Smooth muscle cell (in vitro differentiated cells): ENCODE data around the gene PPFIA2. TPM values are rescaled to one million over a fixed set of nuclear protein-coding genes. Genes with fewer than 3 reads are reported as not detected.

Experiments used
- DNase-seq: peaks from one replicate; lab custom pipeline; 2025; ENCODE audit not compliant: unreplicated experiment; lab: John Stamatoyannopoulos, UW
- H2AFZ ChIP-seq: fragments of 200-600 bp; sonication (generic); 2 replicates; pipeline ENCODE4 v1.6.0; 2016; ENCODE audit warnings: antibody characterized with exemption, low read depth, mild to moderate bottlenecking
- H3F3A ChIP-seq: fragments of 200-600 bp; sonication (generic); 2 replicates; pipeline ENCODE4 v1.6.0; 2017; ENCODE audit warnings: antibody characterized with exemption, low read depth
- H3K27ac ChIP-seq: fragments of 200-600 bp; sonication (generic); 2 replicates; pipeline ENCODE4 v1.5.1; 2016; ENCODE audit warnings: low read depth, mild to moderate bottlenecking
- H3K27me3 ChIP-seq: fragments of 200-600 bp; sonication (generic); 2 replicates; pipeline ENCODE4 v1.6.1; 2016; ENCODE audit warnings: low read depth, mild to moderate bottlenecking
- H3K36me3 ChIP-seq: fragments of 200-600 bp; sonication (generic); 2 replicates; pipeline ENCODE4 v1.5.1; 2016; ENCODE audit warnings: low read depth
- H3K4me1 ChIP-seq: fragments of 200-600 bp; sonication (generic); 2 replicates; pipeline ENCODE4 v1.5.1; 2016; ENCODE audit warnings: low read depth
- H3K4me2 ChIP-seq: fragments of 200-600 bp; sonication (generic); 2 replicates; pipeline ENCODE4 v1.6.0; 2016; ENCODE audit warnings: mild to moderate bottlenecking
- H3K4me3 ChIP-seq: fragments of 200-600 bp; sonication (generic); 2 replicates; pipeline ENCODE4 v1.5.1; 2016; ENCODE audit warnings: mild to moderate bottlenecking
- H3K79me2 ChIP-seq: fragments of 200-600 bp; sonication (generic); 2 replicates; pipeline ENCODE4 v1.6.0; 2016; ENCODE audit warnings: low read depth, mild to moderate bottlenecking
- H3K9ac ChIP-seq: fragments of 200-600 bp; sonication (generic); 2 replicates; pipeline ENCODE4 v1.6.0; 2016; ENCODE audit warnings: low read depth
- H3K9me3 ChIP-seq: fragments of 200-600 bp; sonication (generic); replicated peaks from 2 replicates; pipeline ENCODE4 v1.5.1; 2016; ENCODE audit warnings: low read depth
- H4K20me1 ChIP-seq: fragments of 200-600 bp; sonication (generic); 2 replicates; pipeline ENCODE4 v1.6.0; 2016; ENCODE audit warnings: low read depth
- WGBS: methylation state at CpG from one replicate; pipeline ENCODE4 v1.1.7; 2016; ENCODE audit warnings: low lambda C conversion rate; 5-methylcytosine and 5-hydroxymethylcytosine counted together
- polyA plus RNA-seq: library from polyadenylated mRNA; unstranded; fragments of >200 nt; fragmentation: Nextera tagmentation; extraction: Ambion mirVana; gene quantifications from 2 replicates; pipeline ENCODE4 v1.2.1, GENCODE V29; 2016
- total RNA-seq: library from RNA; depleted of rRNA; stranded (reverse); fragments of >200 nt; gene quantifications from 2 replicates; pipeline ENCODE4 v1.2.3, GENCODE V29; 2014
- TF ChIP-seq, protein P1 (sequence below): fragments of 200-600 bp; sonication (generic); IDR thresholded peaks from 2 replicates; pipeline ENCODE4 v1.5.1; 2017; ENCODE audit warnings: borderline replicate concordance, mild to moderate bottlenecking, antibody characterized with exemption; ENCODE audit not compliant: insufficient read depth, poor library complexity, severe bottlenecking

PPFIA2 gene
- total and polyA plus RNA-seq, 2 experiments from 2014 or later, result not detected

DNA sequence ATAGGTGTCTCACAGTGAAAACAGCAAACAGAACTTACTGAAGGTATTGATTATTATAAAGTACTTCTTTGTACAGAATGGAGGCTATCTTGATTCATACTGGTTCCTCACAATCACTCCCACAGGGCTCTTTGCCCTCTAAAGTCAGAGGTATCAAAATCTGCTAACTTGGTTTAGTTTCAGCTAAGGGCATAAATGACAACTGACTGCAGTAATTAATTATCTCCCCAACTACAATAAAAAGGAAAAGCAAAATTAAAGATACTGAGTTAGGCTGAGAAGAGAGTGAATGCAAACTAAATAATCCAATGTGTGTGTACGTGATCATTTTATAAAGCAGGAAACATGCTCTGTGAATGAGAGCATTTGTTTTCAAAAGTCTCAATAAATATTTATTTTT, 342.6 kb downstream of the PPFIA2 start:
- H3K79me2 ChIP-seq, result no peaks in the 10 kb centered on the region
- H3K4me3 ChIP-seq, result no peak overlapping the region
- H3F3A ChIP-seq, result no peaks in the 10 kb centered on the region
- no peaks in the 10 kb centered on the region for H3K9me3 ChIP-seq
- WGBS, result 92% methylated on average over 1 of the region's 1 CpG
- no peaks in the 10 kb centered on the region for H4K20me1 ChIP-seq
- H3K36me3 ChIP-seq, result no peaks in the 10 kb centered on the region
- no peak for DNase-seq
- H3K4me1 ChIP-seq, result no peaks in the 10 kb centered on the region
- H3K27ac ChIP-seq, result no peak overlapping the region
- no peak overlapping the region for H3K4me2 ChIP-seq
- TF ChIP-seq, protein P1, sequence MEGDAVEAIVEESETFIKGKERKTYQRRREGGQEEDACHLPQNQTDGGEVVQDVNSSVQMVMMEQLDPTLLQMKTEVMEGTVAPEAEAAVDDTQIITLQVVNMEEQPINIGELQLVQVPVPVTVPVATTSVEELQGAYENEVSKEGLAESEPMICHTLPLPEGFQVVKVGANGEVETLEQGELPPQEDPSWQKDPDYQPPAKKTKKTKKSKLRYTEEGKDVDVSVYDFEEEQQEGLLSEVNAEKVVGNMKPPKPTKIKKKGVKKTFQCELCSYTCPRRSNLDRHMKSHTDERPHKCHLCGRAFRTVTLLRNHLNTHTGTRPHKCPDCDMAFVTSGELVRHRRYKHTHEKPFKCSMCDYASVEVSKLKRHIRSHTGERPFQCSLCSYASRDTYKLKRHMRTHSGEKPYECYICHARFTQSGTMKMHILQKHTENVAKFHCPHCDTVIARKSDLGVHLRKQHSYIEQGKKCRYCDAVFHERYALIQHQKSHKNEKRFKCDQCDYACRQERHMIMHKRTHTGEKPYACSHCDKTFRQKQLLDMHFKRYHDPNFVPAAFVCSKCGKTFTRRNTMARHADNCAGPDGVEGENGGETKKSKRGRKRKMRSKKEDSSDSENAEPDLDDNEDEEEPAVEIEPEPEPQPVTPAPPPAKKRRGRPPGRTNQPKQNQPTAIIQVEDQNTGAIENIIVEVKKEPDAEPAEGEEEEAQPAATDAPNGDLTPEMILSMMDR, result no peak
- H3K9ac ChIP-seq, result no peak overlapping the region
- peaks cover 7% of the 10 kb centered on the region for H3K27me3 ChIP-seq
- H2AFZ ChIP-seq, result no peak overlapping the region

GRCh38 chr12:81414441-81414840, 344.7 kb downstream of the PPFIA2 start:
- H3K79me2 ChIP-seq, result no peaks in the 10 kb centered on the region
- no peaks in the 10 kb centered on the region for H3F3A ChIP-seq
- DNase-seq, result no peak
- H3K27ac ChIP-seq, result no peak overlapping the region
- H3K4me1 ChIP-seq, result no peaks in the 10 kb centered on the region
- H3K9ac ChIP-seq, result no peak overlapping the region
- H3K4me3 ChIP-seq, result no peak overlapping the region
- no peaks in the 10 kb centered on the region for H3K36me3 ChIP-seq
- H3K27me3 ChIP-seq, result peaks cover 7% of the 10 kb centered on the region
- H2AFZ ChIP-seq, result no peak overlapping the region
- H4K20me1 ChIP-seq, result no peaks in the 10 kb centered on the region
- H3K4me2 ChIP-seq, result no peak overlapping the region
- no peaks in the 10 kb centered on the region for H3K9me3 ChIP-seq
- TF ChIP-seq, protein P1, result no peak

DNA sequence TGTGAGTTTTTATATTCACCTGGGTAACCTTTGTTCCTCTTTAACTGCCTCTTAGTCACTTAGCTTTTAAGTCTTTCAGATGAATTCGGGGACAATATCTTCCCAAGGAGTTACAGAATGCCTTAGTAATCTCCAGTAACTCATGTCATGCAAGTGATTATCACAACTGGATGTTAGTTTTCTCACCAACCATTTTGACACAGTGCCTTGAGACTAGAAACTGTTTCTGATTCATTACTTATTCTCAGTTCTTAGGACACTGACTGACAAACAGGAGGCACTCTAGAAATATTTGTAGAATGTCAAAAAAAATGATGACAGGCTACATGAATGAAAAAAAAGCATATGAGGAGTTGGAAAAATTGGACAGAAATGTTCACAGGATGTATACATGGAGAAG, 346.2 kb downstream of the PPFIA2 start:
- Histone ChIP-seq H3K79me2 (no peaks in the 10 kb centered on the region), H3K4me2 (no peak overlapping the region), H3K4me1 (no peaks in the 10 kb centered on the region), H3K4me3 (no peak overlapping the region), H3K36me3 (no peaks in the 10 kb centered on the region), H3K9me3 (no peaks in the 10 kb centered on the region), H3K27ac (no peak overlapping the region), H2AFZ (no peak overlapping the region), H3K27me3 (peaks cover 7% of the 10 kb centered on the region), H4K20me1 (no peaks in the 10 kb centered on the region), H3K9ac (no peak overlapping the region), H3F3A (no peaks in the 10 kb centered on the region)
- no peak for DNase-seq
- TF ChIP-seq, protein P1, result no peak
- 59% methylated on average over 1 of the region's 1 CpG for WGBS

DNA sequence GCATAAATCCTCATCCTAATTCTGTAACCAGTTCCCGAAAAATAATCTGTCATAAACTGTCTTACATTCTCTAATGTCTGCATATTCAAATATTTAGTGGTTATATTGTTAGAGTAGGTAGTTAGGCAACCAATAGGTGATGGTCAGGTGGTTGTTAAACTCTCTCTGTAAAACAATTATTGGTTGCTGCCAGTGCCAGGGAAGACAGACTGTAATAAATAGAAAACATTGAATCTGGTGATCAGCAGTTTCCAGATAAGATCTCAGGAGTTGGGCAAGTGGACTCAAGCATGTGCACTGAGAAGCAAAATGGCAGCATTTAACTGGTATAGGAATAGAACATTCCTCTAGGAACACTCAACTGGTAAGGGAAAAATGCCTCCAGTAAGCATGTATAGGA, 355.8 kb downstream of the PPFIA2 start:
- H3K27ac ChIP-seq, result no peak overlapping the region
- H2AFZ ChIP-seq, result no peak overlapping the region
- no peak overlapping the region for H3K4me3 ChIP-seq
- H3F3A ChIP-seq, result no peaks in the 10 kb centered on the region
- DNase-seq, result no peak
- H3K79me2 ChIP-seq, result no peaks in the 10 kb centered on the region
- H4K20me1 ChIP-seq, result no peaks in the 10 kb centered on the region
- no peak overlapping the region for H3K4me2 ChIP-seq
- TF ChIP-seq, protein P1, result no peak
- H3K9ac ChIP-seq, result no peak overlapping the region
- no peaks in the 10 kb centered on the region for H3K9me3 ChIP-seq
- no peaks in the 10 kb centered on the region for H3K27me3 ChIP-seq
- H3K4me1 ChIP-seq, result peaks cover 7% of the 10 kb centered on the region
- no peaks in the 10 kb centered on the region for H3K36me3 ChIP-seq
- WGBS, result 88% methylated on average over 1 of the region's 1 CpG
